NCI-H2227 (cell line): Measurements from ENCODE around the gene TCF4.

ENCODE experiments used
- DNase-seq: peaks from one replicate; lab custom pipeline; 2025; ENCODE audit not compliant: unreplicated experiment; lab: John Stamatoyannopoulos, UW

Gene TCF4

GRCh38 chr18:55547705-55548056 lies 40.3 kb downstream of the TCF4 start:
- DNase-seq, result no peak

GRCh38 chr18:55546851-55547704 lies 40.9 kb downstream of the TCF4 start:
- no peak for DNase-seq

GRCh38 chr18:55544014-55544413 lies 44.0 kb downstream of the TCF4 start:
- DNase-seq, result no peak

- no peak for DNase-seq
These were observed 44.8 kb downstream of the TCF4 start for GRCh38 chr18:55543130-55543704.

- no peak for DNase-seq
These were observed 46.4 kb downstream of the TCF4 start for GRCh38 chr18:55541571-55541970.

GRCh38 chr18:55539240-55539639 lies 48.8 kb downstream of the TCF4 start:
- no peak for DNase-seq

- DNase-seq, result no peak
These were observed 53.0 kb downstream of the TCF4 start for GRCh38 chr18:55534996-55535395.

GRCh38 chr18:55534547-55534946 lies 53.4 kb downstream of the TCF4 start:
- no peak for DNase-seq

- no peak for DNase-seq
These were observed 57.8 kb downstream of the TCF4 start for GRCh38 chr18:55530166-55530565.

- no peak for DNase-seq
These were observed 58.4 kb downstream of the TCF4 start for GRCh38 chr18:55529581-55529980.

GRCh38 chr18:55525845-55526244 lies 62.1 kb downstream of the TCF4 start:
- DNase-seq, result no peak

GRCh38 chr18:55524353-55525073 lies 63.5 kb downstream of the TCF4 start:
- DNase-seq, result no peak

- no peak for DNase-seq
These were observed 65.0 kb downstream of the TCF4 start for GRCh38 chr18:55523001-55523400.

GRCh38 chr18:55522011-55522410 lies 66.0 kb downstream of the TCF4 start:
- DNase-seq, result peak; percentile 6

- no peak for DNase-seq
These were observed 70.9 kb downstream of the TCF4 start for GRCh38 chr18:55517055-55517454.

- no peak for DNase-seq
These were observed 71.9 kb downstream of the TCF4 start for GRCh38 chr18:55515941-55516710.

GRCh38 chr18:55515214-55515613 lies 72.8 kb downstream of the TCF4 start:
- DNase-seq, result no peak

- DNase-seq, result no peak
These were observed 74.8 kb downstream of the TCF4 start for GRCh38 chr18:55513161-55513560.

GRCh38 chr18:55511277-55511676 lies 76.7 kb downstream of the TCF4 start:
- no peak for DNase-seq

- DNase-seq, result no peak
These were observed 77.2 kb downstream of the TCF4 start for GRCh38 chr18:55510809-55511208.

GRCh38 chr18:55509631-55510324 lies 78.2 kb downstream of the TCF4 start:
- no peak for DNase-seq
